Ovary (tissue), 9 donors: ENCODE data around the gene ABCC4. TPM values are rescaled to one million over a fixed set of nuclear protein-coding genes. Genes with fewer than 3 reads are reported as not detected.

Source experiments
- DNase-seq, 5 donors: peaks; one replicate each; pipeline ENCODE4 v3.0.0-alpha.2; 2019 to 2020
- H3K27ac ChIP-seq, 2 donors: fragments of 200-600 bp; one replicate each; pipeline versions ENCODE4 v1.5.1 to v1.8.0; 2019 to 2022
- H3K27me3 ChIP-seq: fragments of 200-600 bp; one replicate; pipeline ENCODE4 v1.8.0; 2022
- H3K36me3 ChIP-seq: fragments of 200-600 bp; sonication (generic); one replicate; pipeline ENCODE4 v1.5.1; 2019
- H3K4me1 ChIP-seq: one replicate; pipeline ENCODE4 v1.8.1; 2013; ENCODE audit warnings: mild to moderate bottlenecking, moderate library complexity; ENCODE audit not compliant: insufficient read depth
- H3K4me3 ChIP-seq: fragments of 200-600 bp; sonication (generic); one replicate; pipeline ENCODE4 v1.5.1; 2017
- H3K9me3 ChIP-seq, 2 donors: fragments of 200-600 bp in 1 of 2; sonication (generic) in 1 of 2; one replicate each; pipeline versions ENCODE4 v1.5.1 to v1.8.1; 2013 to 2019; ENCODE audit warnings: mild to moderate bottlenecking in 1 of 2, moderate library complexity in 1 of 2
- EP300 ChIP-seq: sonication (generic); formaldehyde crosslinking; IDR thresholded peaks from one replicate; pipeline ENCODE4 v1.6.1; 2017; ENCODE audit warnings: antibody characterized with exemption
- POLR2A ChIP-seq: fragments of 450-650 bp; IDR thresholded peaks from one replicate; pipeline ENCODE4 v1.6.1; 2017; ENCODE audit warnings: antibody characterized with exemption, mild to moderate bottlenecking, moderate library complexity
- WGBS, 3 donors: extraction: QIAGEN DNeasy Blood & Tissue Kit in 1 of 3; methylation state at CpG; one replicate each; pipeline versions ENCODE4 v1.1.5 to v1.1.7; 2013 to 2017; 5-methylcytosine and 5-hydroxymethylcytosine counted together
- intact Hi-C, 4 donors: fragments of 100-400 bp; cut with DNase I; formaldehyde crosslinking; loops; one replicate each; pipeline versions ENCODE4 v1.11.0 to v1.15.1; 2022 to 2023
- polyA plus RNA-seq, 2 donors: library from polyadenylated mRNA; stranded (reverse); fragments of 200-250 nt in 1 of 2; fragments of 350-450 nt in 1 of 2; fragmentation: Illumina TruSeq in 1 of 2; extraction: RNeasy Lipid Tissue Mini Kit (QIAGEN cat#74804) in 1 of 2; gene quantifications; one replicate each; pipeline ENCODE4 v1.2.3, GENCODE V29; 2013 to 2014
- total RNA-seq, 7 donors: library from RNA; depleted of rRNA in 2 of 7; stranded (reverse); fragments of >200 nt in 2 of 7; fragmentation: NEBNext Ultra II Directional in 3 of 7; extraction: Animal tissue kit (Norgen Biotek cat#: 25700) in 3 of 7; gene quantifications; one replicate each; pipeline versions ENCODE4 v1.1.0 to v1.2.4, GENCODE V29; 2016 to 2023
- TF ChIP-seq, protein P1 (sequence below), 3 donors: fragments of 450-650 bp in 2 of 3; fragments of 200-600 bp in 1 of 3; IDR thresholded peaks; one replicate each; pipeline versions ENCODE4 v1.5.1 to v1.8.0; 2016 to 2022; ENCODE audit warnings: antibody characterized with exemption in 3 of 3, mild to moderate bottlenecking in 1 of 3
- donor health status: DM: no; HTN: no; CAD: no; lungs with moderate emphysema.
- donor health status: DM: no; HTN: no; CAD: no.
- donor health status: Bipolar disorder and iron deficiency.
- donor health status: DM: yes; HTN: yes; CAD: no.
- donor health status: DM: no; HTN: no; CAD: no.
- donor health status: DM: yes; HTN: yes; CAD: no.

ABCC4 gene
- total and polyA plus RNA-seq, 9 donors: 6.1 to 28.5 (median 11.5) TPM

DNA sequence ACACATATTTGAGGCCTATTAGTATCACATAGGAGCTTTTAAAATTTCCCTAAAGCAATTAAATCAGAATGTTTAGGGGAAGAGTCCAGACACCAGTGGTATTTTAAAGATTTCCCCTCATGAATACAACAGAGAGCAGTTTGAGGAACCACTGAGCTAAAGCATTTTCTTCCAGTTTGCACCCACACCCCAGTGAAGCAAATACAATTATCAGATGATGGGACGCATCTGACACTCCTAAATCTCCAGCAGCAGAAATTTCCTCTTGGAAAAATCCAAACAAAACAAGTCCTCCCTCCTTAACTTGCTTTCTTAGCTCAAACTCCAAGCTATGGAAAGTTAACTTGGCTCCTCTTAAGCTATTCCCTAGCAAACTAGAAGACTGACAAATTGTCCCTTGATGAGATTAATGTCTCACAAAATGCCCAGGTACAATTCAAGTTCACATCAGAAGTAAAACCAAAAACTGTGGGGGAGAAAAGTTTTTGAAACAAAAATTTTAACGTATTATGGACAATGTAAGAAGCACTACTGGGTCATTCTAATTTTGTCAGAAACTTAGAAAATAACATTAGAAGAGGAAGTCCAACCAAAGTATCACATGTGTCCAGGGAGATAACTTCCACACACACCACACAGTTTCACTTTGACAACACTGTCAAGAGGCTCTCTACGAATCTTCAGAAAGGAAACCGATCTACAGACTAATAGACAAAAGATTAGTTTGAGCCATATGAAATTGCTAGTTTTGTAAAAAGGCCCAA lies 74.1 kb downstream of the ABCC4 start:
- 43 to 47% (median 44%) methylated on average over 4 of the region's 4 CpGs for WGBS, 3 donors
- Histone ChIP-seq H3K9me3 (no peaks in the 10 kb centered on the region), H3K36me3 (no peaks in the 10 kb centered on the region), H3K4me3 (no peak overlapping the region), H3K27me3 (no peaks in the 10 kb centered on the region), H3K27ac (no peak overlapping the region), H3K4me1 (peaks cover 3% of the 10 kb centered on the region)
- TF ChIP-seq EP300 (no peak), POLR2A (no peak)
- TF ChIP-seq, protein P1, sequence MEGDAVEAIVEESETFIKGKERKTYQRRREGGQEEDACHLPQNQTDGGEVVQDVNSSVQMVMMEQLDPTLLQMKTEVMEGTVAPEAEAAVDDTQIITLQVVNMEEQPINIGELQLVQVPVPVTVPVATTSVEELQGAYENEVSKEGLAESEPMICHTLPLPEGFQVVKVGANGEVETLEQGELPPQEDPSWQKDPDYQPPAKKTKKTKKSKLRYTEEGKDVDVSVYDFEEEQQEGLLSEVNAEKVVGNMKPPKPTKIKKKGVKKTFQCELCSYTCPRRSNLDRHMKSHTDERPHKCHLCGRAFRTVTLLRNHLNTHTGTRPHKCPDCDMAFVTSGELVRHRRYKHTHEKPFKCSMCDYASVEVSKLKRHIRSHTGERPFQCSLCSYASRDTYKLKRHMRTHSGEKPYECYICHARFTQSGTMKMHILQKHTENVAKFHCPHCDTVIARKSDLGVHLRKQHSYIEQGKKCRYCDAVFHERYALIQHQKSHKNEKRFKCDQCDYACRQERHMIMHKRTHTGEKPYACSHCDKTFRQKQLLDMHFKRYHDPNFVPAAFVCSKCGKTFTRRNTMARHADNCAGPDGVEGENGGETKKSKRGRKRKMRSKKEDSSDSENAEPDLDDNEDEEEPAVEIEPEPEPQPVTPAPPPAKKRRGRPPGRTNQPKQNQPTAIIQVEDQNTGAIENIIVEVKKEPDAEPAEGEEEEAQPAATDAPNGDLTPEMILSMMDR (IDR thresholded peaks at IDR 0.05): no peak
- intact Hi-C loops: no loop called here
- DNase-seq: no peak

DNA sequence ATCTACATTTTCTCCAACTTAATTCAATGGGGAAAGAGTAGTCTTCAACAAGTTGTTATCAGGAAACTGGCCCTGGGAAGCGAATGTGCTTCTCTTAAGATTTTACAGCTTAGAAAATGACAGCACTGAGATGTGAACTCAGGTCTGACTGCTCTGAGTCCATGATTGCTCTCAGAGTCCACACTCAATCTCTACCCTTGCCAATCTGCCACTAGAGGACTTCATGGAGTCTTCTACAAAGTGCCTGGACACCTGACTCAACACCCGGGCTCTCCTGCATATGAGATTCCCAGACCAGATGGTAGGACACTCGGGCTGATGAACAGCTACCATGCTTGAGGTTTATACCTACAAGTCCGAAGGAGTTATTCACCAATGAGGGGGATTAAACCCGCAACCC lies 74.8 kb downstream of the ABCC4 start:
- Histone ChIP-seq H3K27me3 (no peaks in the 10 kb centered on the region), H3K27ac (no peak overlapping the region), H3K36me3 (no peaks in the 10 kb centered on the region), H3K4me1 (peaks cover 3% of the 10 kb centered on the region), H3K4me3 (no peak overlapping the region), H3K9me3 (no peaks in the 10 kb centered on the region)
- 91 to 94% (median 92%) methylated on average over 5 of the region's 5 CpGs for WGBS, 3 donors
- intact Hi-C loops: no loop called here
- no peak for DNase-seq
- TF ChIP-seq POLR2A (no peak), EP300 (no peak)
- TF ChIP-seq, protein P1 (IDR thresholded peaks at IDR 0.05): no peak

DNA sequence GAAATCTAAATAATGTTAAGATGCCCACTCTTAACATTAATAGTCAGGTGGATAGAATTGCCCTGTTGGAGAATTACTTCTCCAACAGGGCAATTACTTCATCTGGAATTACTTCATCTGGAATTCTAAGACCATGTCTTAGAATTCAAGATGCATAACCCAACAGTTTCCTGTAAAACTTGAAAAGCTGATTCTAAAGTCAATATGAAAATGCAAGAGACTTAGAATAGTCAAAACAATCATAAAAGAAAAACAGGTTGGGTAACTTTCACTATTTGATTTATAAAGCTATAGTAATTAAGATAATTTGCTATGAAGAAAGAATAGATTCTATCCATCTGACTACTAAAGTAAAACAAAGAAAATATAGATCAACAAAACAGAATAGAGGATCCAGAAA lies 75.2 kb downstream of the ABCC4 start:
- Histone ChIP-seq H3K27ac (no peak overlapping the region), H3K36me3 (no peaks in the 10 kb centered on the region), H3K4me1 (peaks cover 3% of the 10 kb centered on the region), H3K4me3 (no peak overlapping the region), H3K9me3 (no peaks in the 10 kb centered on the region), H3K27me3 (no peaks in the 10 kb centered on the region)
- DNase-seq: no peak
- TF ChIP-seq, protein P1 (IDR thresholded peaks at IDR 0.05): no peak
- TF ChIP-seq EP300 (no peak), POLR2A (no peak)
- intact Hi-C loops: no loop called here

DNA sequence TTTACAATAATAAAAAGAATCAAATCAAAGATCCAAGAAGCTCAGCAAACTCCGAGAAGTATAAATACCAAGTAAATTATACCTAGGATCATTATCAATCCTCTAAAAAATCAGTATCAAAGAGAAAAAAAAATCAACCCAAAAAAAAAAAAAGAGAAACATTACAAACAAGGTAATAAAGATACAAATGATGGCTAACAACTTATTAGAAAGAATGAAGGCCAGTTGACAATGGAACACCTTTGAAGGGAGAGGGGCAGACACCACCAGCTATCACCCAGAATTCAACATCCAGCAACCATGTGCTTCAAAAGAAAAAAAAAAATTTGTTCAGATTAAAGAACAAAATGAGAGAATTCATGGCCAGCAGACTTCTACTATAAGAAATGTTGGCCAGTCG lies 77.2 kb downstream of the ABCC4 start:
- Histone ChIP-seq H3K27me3 (no peaks in the 10 kb centered on the region), H3K36me3 (no peaks in the 10 kb centered on the region), H3K9me3 (no peaks in the 10 kb centered on the region), H3K4me3 (no peak overlapping the region), H3K4me1 (peaks cover 3% of the 10 kb centered on the region), H3K27ac (no peak overlapping the region)
- WGBS, 3 donors: 94 to 98% (median 97%) methylated on average over 2 of the region's 2 CpGs
- no peak for DNase-seq
- TF ChIP-seq, protein P1 (IDR thresholded peaks at IDR 0.05): no peak
- TF ChIP-seq POLR2A: no peak
- no peak for TF ChIP-seq EP300
- intact Hi-C loops: no loop called here
